Body of pancreas (tissue), 4 donors: ENCODE data around the gene MAPK8IP2.

ENCODE experiments used
- CTCF ChIP-seq, 7 experiments: fragments of 450-650 bp in 4 of 7; fragments of 200-600 bp in 3 of 7; sonication (generic) in 3 of 7; IDR thresholded peaks; one replicate each; pipeline ENCODE4 v1.5.1; 2016 to 2019; ENCODE audit warnings: antibody characterized with exemption in 7 of 7
- POLR2A ChIP-seq, 3 donors: fragments of 450-650 bp; IDR thresholded peaks; one replicate each; pipeline ENCODE4 v1.6.1; 2016; ENCODE audit warnings: antibody characterized with exemption in 3 of 3, mild to moderate bottlenecking in 2 of 3

DNA sequence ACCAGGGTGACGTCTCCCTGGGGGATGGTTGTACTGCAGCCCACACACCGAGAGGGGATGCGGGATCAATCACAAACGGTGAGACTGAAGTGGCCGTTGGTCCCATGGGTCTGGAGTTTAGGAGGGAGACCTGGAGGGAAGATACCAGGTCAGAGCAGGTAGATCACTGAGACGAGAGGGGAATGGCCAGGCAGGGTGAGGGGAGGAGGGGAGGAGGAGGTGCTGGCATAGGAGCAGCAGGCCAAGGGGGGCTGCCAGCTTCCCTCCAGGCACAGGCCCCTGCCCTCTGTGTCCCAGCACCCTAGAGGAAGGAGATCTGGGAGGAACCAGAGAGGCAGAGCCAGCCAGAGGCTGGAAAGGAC lies 7.0 kb downstream of the MAPK8IP2 start:
- no peak for TF ChIP-seq CTCF (IDR thresholded peaks at IDR 0.05)
- TF ChIP-seq POLR2A (IDR thresholded peaks at IDR 0.05), result no peak
